Endothelial cell of umbilical vein (primary cell): Measurements from ENCODE around the gene CTNND2. TPM values are rescaled to one million over a fixed set of nuclear protein-coding genes. Genes with fewer than 3 reads are reported as not detected.

Experiments
- BruUV-seq: library from RNA; stranded (reverse); fragments of 400-500 nt; replicated peaks from 2 replicates; lab custom pipeline; 2021; lab: Mats Ljungman, UMichigan
- CTCF ChIA-PET: fragments of 300-600, 350-600 bp; sonication (Branson Sonifier 250); formaldehyde crosslinking; loops from one replicate; lab custom pipeline; 2021; ENCODE audit warnings: antibody characterized with exemption, inconsistent platforms; lab: Charles Lee
- POLR2A ChIA-PET: fragments of 300-600, 350-600 bp; sonication (Branson Sonifier 250); formaldehyde crosslinking; loops from one replicate; lab custom pipeline; 2021; ENCODE audit warnings: antibody characterized with exemption, inconsistent platforms; lab: Charles Lee
- DNase-seq: peaks from one replicate; pipeline ENCODE4 v3.0.0-alpha.2; 2011; ENCODE audit warnings: low read depth, low spot score
- FAIRE-seq: peaks from 2 replicates; lab custom pipeline; 2011; peaks lifted over from hg19 to GRCh38; lab: Jason Lieb, UNC
- H2AFZ ChIP-seq: 2 replicates; pipeline ENCODE4 v1.6.0; 2012; ENCODE audit warnings: low read depth, low read length, control low read depth, inconsistent platforms
- H3K27ac ChIP-seq: 2 replicates; pipeline ENCODE4 v1.5.1; 2011; ENCODE audit warnings: low read depth, mild to moderate bottlenecking, control low read depth, low read length, moderate library complexity; ENCODE audit not compliant: insufficient read depth
- H3K27me3 ChIP-seq, 2 experiments: 2 replicates each; pipeline versions ENCODE4 v1.6.0 to v1.6.1; 2011; ENCODE audit warnings: low read length in 2 of 2, mixed read lengths in 1 of 2; ENCODE audit not compliant: control insufficient read depth in 2 of 2, insufficient read depth in 2 of 2
- H3K36me3 ChIP-seq, 2 experiments: 2 replicates in 1 of 2; 3 replicates in 1 of 2; pipeline ENCODE4 v1.5.1; 2011; ENCODE audit warnings: low read length in 2 of 2, mild to moderate bottlenecking in 1 of 2, moderate library complexity in 1 of 2; ENCODE audit not compliant: control insufficient read depth in 2 of 2, insufficient read depth in 2 of 2; ENCODE audit errors: extremely low read depth in 1 of 2
- H3K4me1 ChIP-seq: 3 replicates; pipeline ENCODE4 v1.5.1; 2011; ENCODE audit warnings: mild to moderate bottlenecking, low read length; ENCODE audit not compliant: control insufficient read depth, insufficient read depth; ENCODE audit errors: extremely low read depth
- H3K4me2 ChIP-seq: 2 replicates; pipeline ENCODE4 v1.6.1; 2011; ENCODE audit warnings: low read length, control low read depth, mixed read lengths; ENCODE audit not compliant: insufficient read depth
- H3K4me3 ChIP-seq, 3 experiments: fragments of 200-600 bp in 1 of 3; sonication (generic), shearing (Covaris generic) in 1 of 3; replicated peaks in 1 of 3; 2 replicates each; pipeline ENCODE4 v1.5.1; 2011 to 2016; ENCODE audit warnings: control low read depth in 3 of 3, low read length in 3 of 3, mild to moderate bottlenecking in 2 of 3, inconsistent platforms in 1 of 3, low read depth in 1 of 3, moderate library complexity in 1 of 3; ENCODE audit not compliant: insufficient read depth in 1 of 3
- H3K79me2 ChIP-seq: 2 replicates; pipeline ENCODE4 v1.6.0; 2012; ENCODE audit warnings: low read length, inconsistent platforms; ENCODE audit not compliant: control insufficient read depth, insufficient read depth
- H3K9ac ChIP-seq: replicated peaks from 2 replicates; pipeline ENCODE3; 2011; ENCODE audit warnings: low read length, control low read depth; ENCODE audit not compliant: insufficient read depth; ENCODE audit errors: extremely low read depth
- H3K9me1 ChIP-seq: replicated peaks from 3 replicates; pipeline ENCODE4 v1.6.0; 2011; ENCODE audit warnings: mild to moderate bottlenecking, low read length; ENCODE audit not compliant: control insufficient read depth, insufficient read depth; ENCODE audit errors: extremely low read depth
- H3K9me3 ChIP-seq: replicated peaks from 2 replicates; pipeline ENCODE4 v1.5.1; 2012; ENCODE audit warnings: low read length, inconsistent platforms; ENCODE audit not compliant: control insufficient read depth, insufficient read depth
- H4K20me1 ChIP-seq: replicated peaks from 2 replicates; pipeline ENCODE3; 2011; ENCODE audit warnings: mild to moderate bottlenecking, low read length; ENCODE audit not compliant: control insufficient read depth, insufficient read depth; ENCODE audit errors: extremely low read depth
- CTCF ChIP-seq, 2 donors: IDR thresholded peaks; 1 replicate in 1 of 2; 2 replicates in 1 of 2; pipeline ENCODE4 v1.5.1; 2011; ENCODE audit warnings: low read length in 2 of 2, mild to moderate bottlenecking in 2 of 2, moderate library complexity in 2 of 2, control low read depth in 1 of 2, inconsistent platforms in 1 of 2, low read depth in 1 of 2; ENCODE audit not compliant: insufficient read depth in 1 of 2; ENCODE audit errors: extremely low read depth in 1 of 2
- EZH2 ChIP-seq: IDR thresholded peaks from 2 replicates; pipeline ENCODE4 v1.6.1; 2012; ENCODE audit warnings: borderline replicate concordance, low read depth, mild to moderate bottlenecking, moderate library complexity, low read length, inconsistent platforms; ENCODE audit not compliant: severe bottlenecking
- FOS ChIP-seq: IDR thresholded peaks from 2 replicates; pipeline ENCODE4 v1.6.1; 2011; ENCODE audit warnings: mild to moderate bottlenecking, low read length, moderate library complexity, borderline replicate concordance; ENCODE audit not compliant: insufficient read depth
- GATA2 ChIP-seq: IDR thresholded peaks from 2 replicates; pipeline ENCODE4 v1.7.0; 2011; ENCODE audit warnings: low read depth, mild to moderate bottlenecking, moderate library complexity, mixed read lengths, low read length; ENCODE audit not compliant: insufficient read length, insufficient read depth
- JUN ChIP-seq: IDR thresholded peaks from 2 replicates; pipeline ENCODE4 v1.6.1; 2011; ENCODE audit warnings: borderline replicate concordance, low read depth; ENCODE audit not compliant: insufficient read length, insufficient read depth
- MYC ChIP-seq: IDR thresholded peaks from one replicate; pipeline ENCODE4 v1.6.1; 2011; ENCODE audit warnings: mild to moderate bottlenecking, low read depth, low read length
- POLR2A ChIP-seq: IDR thresholded peaks from 2 replicates; pipeline ENCODE4 v1.6.1; 2012; ENCODE audit warnings: low read depth, mild to moderate bottlenecking, control low read depth, low read length
- POLR2AphosphoS5 ChIP-seq: IDR thresholded peaks from 2 replicates; pipeline ENCODE4 v1.6.1; 2012; ENCODE audit warnings: low read depth, mild to moderate bottlenecking, control low read depth, low read length, moderate library complexity; ENCODE audit not compliant: insufficient read depth
- dilution Hi-C: fragments of 300-500 bp; cut with MboI; formaldehyde crosslinking; loops from one replicate; pipeline ENCODE4 v1.15.0; 2019; ENCODE audit warnings: low sequenced_read_pairs; ENCODE audit not compliant: extremely low pct_ligation_motif_present
- intact Hi-C: fragments of 100-400 bp; cut with micrococcal nuclease; formaldehyde crosslinking; loops from one replicate; pipeline ENCODE4 v1.10.0; 2022
- polyA plus RNA-seq, 4 experiments: library from polyadenylated mRNA; depleted of rRNA in 3 of 4; stranded (reverse) in 3 of 4; unstranded in 1 of 4; fragments of >200 nt; gene quantifications; 2 replicates each; pipeline versions ENCODE4 v1.2.1 to v1.2.3, GENCODE V29; 2011 to 2012; ENCODE audit warnings: missing spikeins in 1 of 4
- total RNA-seq: library from RNA; stranded (reverse); gene quantifications from 2 replicates; pipeline ENCODE4 v1.2.3, GENCODE V29; 2021
- TF ChIP-seq, protein P1 (sequence below): IDR thresholded peaks from 2 replicates; pipeline ENCODE4 v1.6.1; 2011; ENCODE audit not compliant: insufficient read depth, insufficient read length

Gene CTNND2
- total and polyA plus RNA-seq, 2 donors (not counting 3 experiments of a cell fraction or from before 2014, with no cell fraction given), result not detected

DNA sequence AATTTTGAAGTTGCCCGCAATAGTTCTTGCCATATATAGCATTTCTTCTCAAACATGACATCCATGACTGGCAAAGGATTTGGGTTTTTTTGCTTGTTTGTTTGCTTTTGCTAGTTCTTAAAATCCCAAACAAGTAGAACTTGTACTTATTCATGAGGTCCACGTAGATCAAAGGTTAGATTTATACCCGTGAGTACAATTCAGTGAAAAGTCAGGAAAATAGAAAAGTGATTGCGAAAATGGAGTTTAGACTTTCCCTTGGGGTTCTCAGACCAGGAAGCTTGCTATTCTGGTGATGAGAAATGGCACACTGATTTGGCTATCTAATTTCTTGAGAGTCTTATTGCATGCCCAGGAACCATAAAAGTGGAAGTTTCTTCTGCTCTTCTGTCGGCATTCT is 304.7 kb downstream of the CTNND2 start:
- Histone ChIP-seq H3K9me3 (no peaks in the 10 kb centered on the region), H3K27ac (no peak overlapping the region), H3K9ac (no peak overlapping the region), H3K9me1 (no peaks in the 10 kb centered on the region), H3K4me1 (no peaks in the 10 kb centered on the region), H3K79me2 (no peaks in the 10 kb centered on the region), H3K36me3 (no peaks in the 10 kb centered on the region), H3K4me2 (no peak overlapping the region), H3K4me3 (no peak overlapping the region), H3K27me3 (no peaks in the 10 kb centered on the region), H4K20me1 (no peaks in the 10 kb centered on the region), H2AFZ (no peak overlapping the region)
- TF ChIP-seq JUN (no peak), MYC (no peak), CTCF (IDR thresholded peaks at IDR 0.05; ENCODE audit: extremely low read depth in 1 of 2, insufficient read depth in 1 of 2, low read depth in 1 of 2, low read length in 2 of 2) (no peak), FOS (no peak), POLR2AphosphoS5 (no peak), EZH2 (no peak), GATA2 (no peak), POLR2A (no peak)
- TF ChIP-seq, protein P1, sequence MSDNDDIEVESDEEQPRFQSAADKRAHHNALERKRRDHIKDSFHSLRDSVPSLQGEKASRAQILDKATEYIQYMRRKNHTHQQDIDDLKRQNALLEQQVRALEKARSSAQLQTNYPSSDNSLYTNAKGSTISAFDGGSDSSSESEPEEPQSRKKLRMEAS, result no peak
- ChIA-PET CTCF (no interaction called here), POLR2A (no interaction called here)
- dilution Hi-C loops, result no loop called here
- FAIRE-seq, result no peak
- no peak for DNase-seq
- no TSS peak for BruUV-seq
- intact Hi-C loops, result no loop called here
